ENCODE measurements around the gene TDRD1.
"Not testable (repeated sequence)": the region's sequence is repeated elsewhere in the genome, so short reads cannot be mapped to it uniquely, and the experiment has no call there.

Gene TDRD1

GRCh38 chr10:114143160-114143559, 36.0 kb upstream of the TDRD1 start:
- H3K4me3 ChIP-seq (ENCODE audit: control insufficient read depth, low read depth, low read length) = no peak overlapping the region
- DNase-seq (ENCODE audit: low read depth) = no peak
- TF ChIP-seq CTCF (IDR thresholded peaks at IDR 0.05; ENCODE audit: control insufficient read depth, insufficient read depth, low read depth, low read length, missing control alignments) = no peak

GRCh38 chr10:114149476-114149875, 29.7 kb upstream of the TDRD1 start:
- DNase-seq (ENCODE audit: low read depth) = not testable (repeated sequence)

GRCh38 chr10:114151486-114151885, 27.7 kb upstream of the TDRD1 start:
- TF ChIP-seq CTCF (IDR thresholded peaks at IDR 0.05; ENCODE audit: control insufficient read depth, insufficient read depth, low read depth, low read length, missing control alignments) = no peak
- peak; percentile 45 for DNase-seq (ENCODE audit: low read depth)
- H3K4me3 ChIP-seq (ENCODE audit: control insufficient read depth, low read depth, low read length) = no peak overlapping the region

More at GRCh38 chr10:114149476-114149875, 29.7 kb upstream of the TDRD1 start:
- H3K4me3 ChIP-seq (ENCODE audit: control insufficient read depth, low read depth, low read length) = not testable (repeated sequence)

GRCh38 chr10:114151892-114152291, 27.3 kb upstream of the TDRD1 start:
- TF ChIP-seq CTCF (IDR thresholded peaks at IDR 0.05; ENCODE audit: control insufficient read depth, insufficient read depth, low read depth, low read length, missing control alignments) = no peak
- no peak overlapping the region for H3K4me3 ChIP-seq (ENCODE audit: control insufficient read depth, low read depth, low read length)
- no peak for DNase-seq (ENCODE audit: low read depth)

- no peak for DNase-seq (ENCODE audit: low read depth)
- TF ChIP-seq CTCF (IDR thresholded peaks at IDR 0.05; ENCODE audit: control insufficient read depth, insufficient read depth, low read depth, low read length, missing control alignments) = no peak
- no peak overlapping the region for H3K4me3 ChIP-seq (ENCODE audit: control insufficient read depth, low read depth, low read length)
Observed at GRCh38 chr10:114157912-114158311, 21.2 kb upstream of the TDRD1 start.

- DNase-seq (ENCODE audit: low read depth) = no peak
- no peak overlapping the region for H3K4me3 ChIP-seq (ENCODE audit: control insufficient read depth, low read depth, low read length)
- TF ChIP-seq CTCF (IDR thresholded peaks at IDR 0.05; ENCODE audit: control insufficient read depth, insufficient read depth, low read depth, low read length, missing control alignments) = no peak
Observed at GRCh38 chr10:114163062-114163461, 16.1 kb upstream of the TDRD1 start.

- no peak for TF ChIP-seq CTCF (IDR thresholded peaks at IDR 0.05; ENCODE audit: control insufficient read depth, insufficient read depth, low read depth, low read length, missing control alignments)
- no peak overlapping the region for H3K4me3 ChIP-seq (ENCODE audit: control insufficient read depth, low read depth, low read length)
Observed at GRCh38 chr10:114166043-114166442, 13.1 kb upstream of the TDRD1 start.

More at GRCh38 chr10:114166043-114166442, 13.1 kb upstream of the TDRD1 start:
- no peak for DNase-seq (ENCODE audit: low read depth)

Data from AG09309 (cell line).